ENCODE data around the gene ANKRD53. TPM values are rescaled to one million over a fixed set of nuclear protein-coding genes. Genes with fewer than 3 reads are reported as not detected.

Gene ANKRD53
- total RNA-seq, 1 donor from 2014 or later: 2.5 TPM

DNA sequence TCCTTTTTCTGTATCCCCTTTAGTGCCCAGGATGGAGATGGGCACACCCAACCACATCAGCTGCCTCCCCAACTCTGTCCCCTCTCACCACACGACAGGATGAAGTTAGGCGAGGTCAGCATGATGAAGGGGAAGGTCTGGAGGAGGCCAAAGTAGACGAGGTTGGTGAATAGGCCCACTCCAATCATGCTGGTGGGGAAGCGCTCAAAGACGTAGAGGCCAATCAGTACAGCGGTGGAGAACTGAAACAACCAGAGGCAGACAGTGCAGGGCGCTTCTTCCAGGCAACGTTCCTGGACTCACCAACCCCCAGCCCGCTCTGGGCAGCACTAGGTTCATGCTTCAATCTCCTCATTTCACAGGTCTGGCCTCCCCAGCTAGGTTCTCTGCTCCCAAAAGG lies 13.3 kb downstream of the ANKRD53 start:
- TF ChIP-seq, protein P1, sequence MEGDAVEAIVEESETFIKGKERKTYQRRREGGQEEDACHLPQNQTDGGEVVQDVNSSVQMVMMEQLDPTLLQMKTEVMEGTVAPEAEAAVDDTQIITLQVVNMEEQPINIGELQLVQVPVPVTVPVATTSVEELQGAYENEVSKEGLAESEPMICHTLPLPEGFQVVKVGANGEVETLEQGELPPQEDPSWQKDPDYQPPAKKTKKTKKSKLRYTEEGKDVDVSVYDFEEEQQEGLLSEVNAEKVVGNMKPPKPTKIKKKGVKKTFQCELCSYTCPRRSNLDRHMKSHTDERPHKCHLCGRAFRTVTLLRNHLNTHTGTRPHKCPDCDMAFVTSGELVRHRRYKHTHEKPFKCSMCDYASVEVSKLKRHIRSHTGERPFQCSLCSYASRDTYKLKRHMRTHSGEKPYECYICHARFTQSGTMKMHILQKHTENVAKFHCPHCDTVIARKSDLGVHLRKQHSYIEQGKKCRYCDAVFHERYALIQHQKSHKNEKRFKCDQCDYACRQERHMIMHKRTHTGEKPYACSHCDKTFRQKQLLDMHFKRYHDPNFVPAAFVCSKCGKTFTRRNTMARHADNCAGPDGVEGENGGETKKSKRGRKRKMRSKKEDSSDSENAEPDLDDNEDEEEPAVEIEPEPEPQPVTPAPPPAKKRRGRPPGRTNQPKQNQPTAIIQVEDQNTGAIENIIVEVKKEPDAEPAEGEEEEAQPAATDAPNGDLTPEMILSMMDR (IDR thresholded peaks at IDR 0.05): no peak
- peak overlapping the region; percentile 5 for H3K4me3 Mint-ChIP-seq
- ChIA-PET POLR2A (no interaction called here), CTCF (no interaction called here)
- peaks cover 33% of the 10 kb centered on the region for H3K4me1 Mint-ChIP-seq
- H3K36me3 Mint-ChIP-seq (ENCODE audit: low read depth): peaks cover 59% of the 10 kb centered on the region
- intact Hi-C loops (cut with micrococcal nuclease): loop anchor here (10.0 kb wide), 1 partner anchor 1077 kb away; the partner anchor contains the start of gene MXD1
- H3K9me3 Mint-ChIP-seq: no peaks in the 10 kb centered on the region
- no peak for ATAC-seq (ENCODE audit: low read depth)
- no peak for DNase-seq
- no peaks in the 10 kb centered on the region for H3K27me3 Mint-ChIP-seq
- H3K27ac Mint-ChIP-seq: no peak overlapping the region

DNA sequence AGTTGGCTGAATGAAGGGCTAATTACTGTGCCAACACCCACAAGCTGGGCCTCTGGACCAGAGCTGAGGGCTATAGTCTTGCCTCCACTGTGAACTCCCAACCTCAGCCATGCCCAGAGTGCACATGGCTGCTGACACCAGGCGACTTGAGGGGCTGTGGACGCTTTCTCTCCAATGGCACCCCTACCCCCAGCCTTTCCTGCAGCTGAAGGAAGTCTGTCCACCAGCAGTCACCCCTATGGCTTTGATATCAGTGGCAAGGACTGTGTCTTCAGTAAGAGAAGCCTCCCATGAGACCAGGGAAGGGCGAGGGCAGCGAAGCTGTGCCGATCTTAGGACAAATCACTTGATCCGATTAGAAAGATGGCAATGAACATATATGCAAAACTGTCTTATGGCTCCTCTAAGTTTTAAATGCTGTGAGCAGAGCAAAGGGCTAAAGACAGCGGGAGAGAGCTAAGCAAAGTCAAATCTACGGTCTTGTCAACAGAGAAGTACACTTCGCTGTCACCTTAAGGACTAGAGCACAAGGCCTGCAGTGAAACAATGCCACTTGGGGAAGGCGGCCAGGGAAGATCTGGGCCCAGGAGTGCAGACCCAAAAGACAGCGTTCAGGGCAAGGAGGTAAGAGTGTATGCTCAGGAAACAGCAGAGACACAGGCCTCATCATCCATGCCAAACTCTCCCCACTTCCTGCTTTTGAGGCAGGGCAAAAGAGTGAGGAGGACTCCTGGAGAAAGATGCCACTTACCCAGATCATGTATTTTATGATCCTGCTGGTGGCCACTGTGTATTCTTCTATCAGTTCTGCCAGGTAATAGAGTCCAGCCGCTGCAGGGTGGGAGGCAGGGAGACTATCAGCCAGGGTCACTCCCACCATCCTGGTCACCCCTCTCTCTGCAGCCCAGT lies 14.8 kb downstream of the ANKRD53 start:
- H3K27ac Mint-ChIP-seq: peak overlapping the region; percentile 87
- DNase-seq (peak; percentile 12), ATAC-seq (ENCODE audit: low read depth) (no peak)
- peak overlapping the region; percentile 96 for H3K4me3 Mint-ChIP-seq
- CTCF ChIA-PET: no interaction called here
- no peaks in the 10 kb centered on the region for H3K27me3 Mint-ChIP-seq
- POLR2A ChIA-PET: interaction anchor here (0.6 kb wide), 1 partner anchor 45 kb away, joined by 3 read pairs; no protein-coding TSS in a partner anchor
- peaks cover 45% of the 10 kb centered on the region for H3K36me3 Mint-ChIP-seq (ENCODE audit: low read depth)
- intact Hi-C loops (cut with micrococcal nuclease): loop anchor here (10.0 kb wide), 1 partner anchor 1078 kb away; the partner anchor contains the start of gene MXD1
- H3K9me3 Mint-ChIP-seq: no peaks in the 10 kb centered on the region
- H3K4me1 Mint-ChIP-seq: peaks cover 33% of the 10 kb centered on the region
- TF ChIP-seq, protein P1 (IDR thresholded peaks at IDR 0.05): no peak

DNA sequence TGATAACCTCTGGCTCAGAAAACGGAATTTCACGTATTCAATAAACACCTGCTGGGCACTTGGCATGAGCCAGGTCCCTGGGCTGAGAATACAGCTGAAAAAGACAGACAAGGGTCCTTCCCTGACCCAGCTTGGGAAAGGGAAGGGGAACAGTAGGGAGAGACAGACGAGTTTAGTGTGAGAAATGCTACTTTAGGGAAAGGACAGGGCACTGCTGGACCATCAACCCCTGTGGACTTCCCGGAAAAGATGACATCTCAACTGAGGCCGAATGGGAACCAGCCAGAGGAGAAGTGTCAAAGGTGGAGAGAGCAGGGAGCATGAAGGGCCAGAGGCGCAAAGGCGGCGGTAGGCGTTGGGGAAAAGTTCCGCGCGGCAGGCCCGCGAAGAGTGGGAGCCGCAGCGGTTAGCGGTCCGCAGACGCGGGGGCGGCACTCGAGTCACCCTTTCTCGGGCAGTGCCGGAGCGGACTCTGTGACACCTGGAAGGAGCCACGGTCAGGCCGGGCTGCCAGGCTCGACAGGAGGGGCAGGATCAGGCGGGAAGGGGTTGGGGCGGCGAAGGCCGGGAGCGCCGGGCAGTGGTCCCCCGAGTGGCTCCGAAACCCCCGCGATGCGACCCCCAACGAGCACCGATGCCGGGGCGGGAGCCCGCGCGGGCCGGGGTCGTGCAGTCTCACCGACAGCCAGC lies 15.7 kb downstream of the ANKRD53 start:
- no peak for DNase-seq
- POLR2A ChIA-PET: interaction anchor here (1.3 kb wide), 1 partner anchor 16 kb away, joined by 4 read pairs; the partner anchor contains the start of gene ANKRD53

DNA sequence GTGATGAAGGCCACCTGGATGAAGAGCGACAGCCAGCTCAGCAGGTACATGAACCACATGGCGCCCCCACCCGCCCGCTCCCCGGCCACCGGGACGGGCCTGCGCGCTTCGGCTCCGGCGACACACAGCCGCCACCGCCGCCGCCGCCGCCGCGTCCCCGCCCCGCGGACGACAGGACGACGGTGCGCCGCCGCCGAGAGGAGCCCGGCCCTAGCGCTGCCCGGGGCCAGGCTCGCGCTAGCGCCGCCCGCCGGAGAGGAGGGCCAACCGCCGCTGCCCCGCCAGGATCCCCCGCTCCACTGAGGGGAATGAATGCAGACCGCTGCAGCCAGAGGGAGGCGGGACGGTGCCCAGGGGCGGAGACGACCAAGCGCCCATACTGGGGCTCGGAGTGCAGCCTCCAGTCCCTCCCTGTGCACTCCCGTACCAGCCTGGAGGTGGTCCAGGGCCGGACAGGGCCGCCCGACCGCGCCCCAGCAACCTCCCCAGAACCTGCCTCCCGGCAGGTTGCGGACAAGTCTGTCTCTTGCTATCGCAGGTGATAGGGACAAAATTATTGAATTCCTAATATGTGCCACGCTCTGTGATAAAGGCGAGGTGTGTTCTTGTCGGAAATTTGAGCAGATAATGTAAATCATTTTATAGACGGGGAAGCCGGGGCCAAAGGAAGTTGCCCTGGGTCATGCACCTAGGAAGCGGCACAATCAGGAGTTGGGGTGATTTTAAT lies 16.4 kb downstream of the ANKRD53 start, which contains the start of gene TEX261:
Gene TEX261, minus strand, starts transcription at position 175 of the 727 bp plus-strand sequence. Its CDS starts 116 bp downstream, at position 59.
- CTCF ChIA-PET: no interaction called here
- Mint-ChIP-seq H3K36me3 (ENCODE audit: low read depth) (peaks cover 30% of the 10 kb centered on the region), H3K4me1 (peaks cover 33% of the 10 kb centered on the region), H3K27me3 (no peaks in the 10 kb centered on the region), H3K4me3 (peak within 1 kb of the TSS; percentile 96), H3K27ac (peak within 1 kb of the TSS; percentile 87), H3K9me3 (no peaks in the 10 kb centered on the region)
- ATAC-seq (ENCODE audit: low read depth) (peak; percentile 96), DNase-seq (peak; percentile 96)
- intact Hi-C loops (cut with micrococcal nuclease): loop anchor here (1.0 to 10.0 kb wide), 6 partner anchors 10 to 1080 kb away; partner anchors contain the start of genes MCEE, MPHOSPH10, MXD1 and NAGK
- POLR2A ChIA-PET: interaction anchor here (1.3 kb wide), 1 partner anchor 17 kb away, joined by 4 read pairs; the partner anchor contains the start of gene ANKRD53
- TF ChIP-seq, protein P1 (IDR thresholded peaks at IDR 0.05): no peak

More for the DNA sequence above, 15.7 kb downstream of the ANKRD53 start:
- Mint-ChIP-seq H3K4me1 (peaks cover 33% of the 10 kb centered on the region), H3K4me3 (peak overlapping the region; percentile 96), H3K36me3 (ENCODE audit: low read depth) (peaks cover 35% of the 10 kb centered on the region), H3K27me3 (no peaks in the 10 kb centered on the region), H3K9me3 (no peaks in the 10 kb centered on the region), H3K27ac (peak overlapping the region; percentile 87)
- TF ChIP-seq, protein P1 (IDR thresholded peaks at IDR 0.05): no peak
- peak; percentile 13 for ATAC-seq (ENCODE audit: low read depth)
- CTCF ChIA-PET: no interaction called here
- intact Hi-C loops (cut with micrococcal nuclease): loop anchor here (1.0 to 10.0 kb wide), 2 partner anchors 136 to 1079 kb away; partner anchors contain the start of genes MCEE, MPHOSPH10 and MXD1
